ENCODE results near the gene SF3A1. TPM values are rescaled to one million over a fixed set of nuclear protein-coding genes. Genes with fewer than 3 reads are reported as not detected.

SF3A1 gene
- total RNA-seq, 1 experiment from 2014 or later = 182 TPM

- TF ChIP-seq CTCF (IDR thresholded peaks at IDR 0.05; ENCODE audit: insufficient read depth in 1 of 2, low read depth in 1 of 2, low read length in 1 of 2, severe bottlenecking in 1 of 2, unreplicated experiment in 1 of 2) = no peak
- Mint-ChIP-seq H3K4me3 (ENCODE audit: unreplicated experiment) (no peak overlapping the region), H3K9me3 (ENCODE audit: unreplicated experiment) (no peaks in the 10 kb centered on the region), H3K27me3 (ENCODE audit: insufficient read depth, unreplicated experiment) (no peaks in the 10 kb centered on the region), H3K36me3 (ENCODE audit: insufficient read depth, unreplicated experiment) (peaks cover 5% of the 10 kb centered on the region), H3K27ac (ENCODE audit: unreplicated experiment) (no peak overlapping the region), H3K4me1 (ENCODE audit: low read depth, unreplicated experiment) (peaks cover 7% of the 10 kb centered on the region)
- Histone ChIP-seq H3K4me3 (ENCODE audit: low read depth, low read length) (no peak overlapping the region), H3K36me3 (ENCODE audit: control insufficient read depth, insufficient read depth, low read length) (no peaks in the 10 kb centered on the region), H3K27me3 (replicated peaks; ENCODE audit: control insufficient read depth, insufficient read depth, low read length) (no peaks in the 10 kb centered on the region), H3K4me1 (peaks cover 6% of the 10 kb centered on the region; the same call in 1 of the 2 replicates), H3K9me3 (no peaks in the 10 kb centered on the region)
- intact Hi-C loops (cut with micrococcal nuclease; ENCODE audit: unreplicated experiment) = no loop called here
- ChIA-PET CTCF (no interaction called here), POLR2A (no interaction called here)
- no peak for DNase-seq
- no TSS peak for BruUV-seq (replicated peaks)
Measured at GRCh38 chr22:30393322-30393680, 36.6 kb upstream of the SF3A1 start.

- intact Hi-C loops (cut with micrococcal nuclease; ENCODE audit: unreplicated experiment) = no loop called here
- Histone ChIP-seq H3K4me1 (0 out of 2 replicates have a peak, but pooled peaks cover under 1% of the 10 kb centered on the region), H3K36me3 (ENCODE audit: control insufficient read depth, insufficient read depth, low read length) (no peaks in the 10 kb centered on the region), H3K4me3 (ENCODE audit: low read depth, low read length) (no peak overlapping the region), H3K27me3 (replicated peaks; ENCODE audit: control insufficient read depth, insufficient read depth, low read length) (no peaks in the 10 kb centered on the region), H3K9me3 (no peaks in the 10 kb centered on the region)
- Mint-ChIP-seq H3K36me3 (ENCODE audit: insufficient read depth, unreplicated experiment) (peaks cover 5% of the 10 kb centered on the region), H3K27ac (ENCODE audit: unreplicated experiment) (no peak overlapping the region), H3K9me3 (ENCODE audit: unreplicated experiment) (no peaks in the 10 kb centered on the region), H3K4me1 (ENCODE audit: low read depth, unreplicated experiment) (peaks cover 2% of the 10 kb centered on the region), H3K4me3 (ENCODE audit: unreplicated experiment) (no peak overlapping the region), H3K27me3 (ENCODE audit: insufficient read depth, unreplicated experiment) (no peaks in the 10 kb centered on the region)
- DNase-seq = no peak
- POLR2A ChIA-PET = no interaction called here
- no TSS peak for BruUV-seq (replicated peaks)
- TF ChIP-seq CTCF (IDR thresholded peaks at IDR 0.05; ENCODE audit: insufficient read depth in 1 of 2, low read depth in 1 of 2, low read length in 1 of 2, severe bottlenecking in 1 of 2, unreplicated experiment in 1 of 2) = no peak
- CTCF ChIA-PET = interaction anchor here (0.8 to 1.0 kb wide), 2 partner anchors 18 to 38 kb away, joined by 3 read pairs; no protein-coding TSS in a partner anchor
Measured at GRCh38 chr22:30392661-30393321, 36.1 kb upstream of the SF3A1 start.

- no peaks in the 10 kb centered on the region for H3K9me3 ChIP-seq
- peak; percentile 72 for TF ChIP-seq CTCF (IDR thresholded peaks at IDR 0.05; ENCODE audit: insufficient read depth in 1 of 2, low read depth in 1 of 2, low read length in 1 of 2, severe bottlenecking in 1 of 2, unreplicated experiment in 1 of 2)
- H3K27ac Mint-ChIP-seq (ENCODE audit: unreplicated experiment) = no peak overlapping the region
- no peaks in the 10 kb centered on the region for H3K9me3 Mint-ChIP-seq (ENCODE audit: unreplicated experiment)
- H3K27me3 Mint-ChIP-seq (ENCODE audit: insufficient read depth, unreplicated experiment) = no peaks in the 10 kb centered on the region
- POLR2A ChIA-PET = no interaction called here
- 0 out of 2 replicates have a peak, but pooled peaks cover 1% of the 10 kb centered on the region for H3K4me1 ChIP-seq
- no peaks in the 10 kb centered on the region for H3K36me3 ChIP-seq (ENCODE audit: control insufficient read depth, insufficient read depth, low read length)
- H3K4me3 Mint-ChIP-seq (ENCODE audit: unreplicated experiment) = no peak overlapping the region
- no TSS peak for BruUV-seq (replicated peaks)
- CTCF ChIA-PET = interaction anchor here (1.1 to 1.6 kb wide), 2 partner anchors 33 to 100 kb away, joined by 3 to 6 read pairs; no protein-coding TSS in a partner anchor
- H3K4me3 ChIP-seq (ENCODE audit: low read depth, low read length) = no peak overlapping the region
- no peaks in the 10 kb centered on the region for H3K36me3 Mint-ChIP-seq (ENCODE audit: insufficient read depth, unreplicated experiment)
- H3K4me1 Mint-ChIP-seq (ENCODE audit: low read depth, unreplicated experiment) = no peaks in the 10 kb centered on the region
- peak; percentile 67 to 74 for DNase-seq
- H3K27me3 ChIP-seq (replicated peaks; ENCODE audit: control insufficient read depth, insufficient read depth, low read length) = no peaks in the 10 kb centered on the region
- intact Hi-C loops (cut with micrococcal nuclease; ENCODE audit: unreplicated experiment) = loop anchor here (1.0 kb wide), 2 partner anchors 32 to 94 kb away; no protein-coding TSS in a partner anchor
Measured at GRCh38 chr22:30390974-30391691, 34.4 kb upstream of the SF3A1 start.

Data from Caco-2 (cell line).